ENCODE measurements around the gene PRDM16.

PRDM16 gene

GRCh38 chr1:3425486-3426215 is 356.6 kb downstream of the PRDM16 start:
- DNase-seq = no peak

- no peak for DNase-seq
Observed at GRCh38 chr1:3426956-3427535, 358.0 kb downstream of the PRDM16 start.

- DNase-seq = no peak
Observed at GRCh38 chr1:3427711-3428704, 359.0 kb downstream of the PRDM16 start.

- no peak for DNase-seq
Observed at GRCh38 chr1:3428899-3429298, 359.9 kb downstream of the PRDM16 start.

- DNase-seq = no peak
Observed at GRCh38 chr1:3429320-3429719, 360.3 kb downstream of the PRDM16 start.

GRCh38 chr1:3429766-3430165 is 360.8 kb downstream of the PRDM16 start:
- DNase-seq = no peak

- DNase-seq = no peak
Observed at GRCh38 chr1:3430406-3430805, 361.4 kb downstream of the PRDM16 start.

GRCh38 chr1:3430820-3431219 is 361.8 kb downstream of the PRDM16 start:
- DNase-seq = no peak

- no peak for DNase-seq
Observed at GRCh38 chr1:3431266-3431665, 362.3 kb downstream of the PRDM16 start.

GRCh38 chr1:3431686-3432085 is 362.7 kb downstream of the PRDM16 start:
- DNase-seq = no peak

GRCh38 chr1:3432306-3432705 is 363.3 kb downstream of the PRDM16 start:
- DNase-seq = no peak

- no peak for DNase-seq
Observed at GRCh38 chr1:3433076-3433475, 364.1 kb downstream of the PRDM16 start.

- DNase-seq = no peak
Observed at GRCh38 chr1:3433596-3434320, 364.8 kb downstream of the PRDM16 start.

GRCh38 chr1:3434406-3435110 is 365.6 kb downstream of the PRDM16 start:
- DNase-seq = no peak

- no peak for DNase-seq
Observed at GRCh38 chr1:3435666-3436065, 366.7 kb downstream of the PRDM16 start.

GRCh38 chr1:3436451-3436850 is 367.4 kb downstream of the PRDM16 start:
- no peak for DNase-seq

- no peak for DNase-seq
Observed at GRCh38 chr1:3436901-3437300, 367.9 kb downstream of the PRDM16 start.

GRCh38 chr1:3438661-3439180 is 369.7 kb downstream of the PRDM16 start:
- no peak for DNase-seq

- DNase-seq = no peak
Observed at GRCh38 chr1:3439346-3440299, 370.6 kb downstream of the PRDM16 start.

GRCh38 chr1:3440300-3440681 is 371.3 kb downstream of the PRDM16 start:
- no peak for DNase-seq

Measured in eye (tissue), 1 donor.